Sigmoid colon (tissue), 4 donors: ENCODE measurements around the gene LCLAT1.

Experiments used
- POLR2A ChIP-seq, 2 donors: fragments of 450-650 bp; IDR thresholded peaks; one replicate each; pipeline ENCODE4 v1.6.1; 2016; ENCODE audit warnings: antibody characterized with exemption in 2 of 2, mild to moderate bottlenecking in 2 of 2, moderate library complexity in 2 of 2
- POLR2AphosphoS5 ChIP-seq, 4 donors: sonication (generic); formaldehyde crosslinking; IDR thresholded peaks; one replicate each; pipeline ENCODE4 v1.6.1; 2017; ENCODE audit warnings: antibody characterized with exemption in 4 of 4
- TF ChIP-seq, protein P1 (sequence below), 4 experiments: fragments of 450-650 bp in 3 of 4; fragments of 200-600 bp in 1 of 4; IDR thresholded peaks; one replicate each; pipeline ENCODE4 v1.5.1; 2016 to 2019; ENCODE audit warnings: antibody characterized with exemption in 4 of 4, mild to moderate bottlenecking in 3 of 4, moderate library complexity in 2 of 4

DNA sequence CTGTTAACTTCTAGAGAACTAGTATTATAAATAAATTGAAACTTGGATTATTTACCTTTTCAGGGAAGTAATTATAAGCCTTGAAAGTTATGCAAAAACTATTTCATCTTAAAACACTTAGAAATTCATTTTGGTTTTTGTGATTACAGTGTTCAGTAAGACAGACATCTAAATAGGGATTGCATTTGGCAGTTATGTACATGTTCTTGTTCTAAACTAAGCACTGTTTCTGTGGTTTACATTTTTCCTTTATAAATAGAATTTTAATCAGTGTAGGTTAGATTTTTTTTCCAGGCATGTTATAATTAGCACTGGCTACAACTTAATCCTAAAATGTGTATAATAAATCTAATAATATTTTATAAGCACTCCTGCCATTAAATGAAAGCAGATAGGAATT, 35.0 kb downstream of the LCLAT1 start:
- TF ChIP-seq POLR2AphosphoS5 (IDR thresholded peaks at IDR 0.05) (no peak), POLR2A (IDR thresholded peaks at IDR 0.05) (no peak)
- TF ChIP-seq, protein P1, sequence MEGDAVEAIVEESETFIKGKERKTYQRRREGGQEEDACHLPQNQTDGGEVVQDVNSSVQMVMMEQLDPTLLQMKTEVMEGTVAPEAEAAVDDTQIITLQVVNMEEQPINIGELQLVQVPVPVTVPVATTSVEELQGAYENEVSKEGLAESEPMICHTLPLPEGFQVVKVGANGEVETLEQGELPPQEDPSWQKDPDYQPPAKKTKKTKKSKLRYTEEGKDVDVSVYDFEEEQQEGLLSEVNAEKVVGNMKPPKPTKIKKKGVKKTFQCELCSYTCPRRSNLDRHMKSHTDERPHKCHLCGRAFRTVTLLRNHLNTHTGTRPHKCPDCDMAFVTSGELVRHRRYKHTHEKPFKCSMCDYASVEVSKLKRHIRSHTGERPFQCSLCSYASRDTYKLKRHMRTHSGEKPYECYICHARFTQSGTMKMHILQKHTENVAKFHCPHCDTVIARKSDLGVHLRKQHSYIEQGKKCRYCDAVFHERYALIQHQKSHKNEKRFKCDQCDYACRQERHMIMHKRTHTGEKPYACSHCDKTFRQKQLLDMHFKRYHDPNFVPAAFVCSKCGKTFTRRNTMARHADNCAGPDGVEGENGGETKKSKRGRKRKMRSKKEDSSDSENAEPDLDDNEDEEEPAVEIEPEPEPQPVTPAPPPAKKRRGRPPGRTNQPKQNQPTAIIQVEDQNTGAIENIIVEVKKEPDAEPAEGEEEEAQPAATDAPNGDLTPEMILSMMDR (IDR thresholded peaks at IDR 0.05): no peak
